ENCODE measurements around the gene NIN. TPM values are rescaled to one million over a fixed set of nuclear protein-coding genes. Genes with fewer than 3 reads are reported as not detected.

Gene NIN
- total RNA-seq: 39.5 TPM

DNA sequence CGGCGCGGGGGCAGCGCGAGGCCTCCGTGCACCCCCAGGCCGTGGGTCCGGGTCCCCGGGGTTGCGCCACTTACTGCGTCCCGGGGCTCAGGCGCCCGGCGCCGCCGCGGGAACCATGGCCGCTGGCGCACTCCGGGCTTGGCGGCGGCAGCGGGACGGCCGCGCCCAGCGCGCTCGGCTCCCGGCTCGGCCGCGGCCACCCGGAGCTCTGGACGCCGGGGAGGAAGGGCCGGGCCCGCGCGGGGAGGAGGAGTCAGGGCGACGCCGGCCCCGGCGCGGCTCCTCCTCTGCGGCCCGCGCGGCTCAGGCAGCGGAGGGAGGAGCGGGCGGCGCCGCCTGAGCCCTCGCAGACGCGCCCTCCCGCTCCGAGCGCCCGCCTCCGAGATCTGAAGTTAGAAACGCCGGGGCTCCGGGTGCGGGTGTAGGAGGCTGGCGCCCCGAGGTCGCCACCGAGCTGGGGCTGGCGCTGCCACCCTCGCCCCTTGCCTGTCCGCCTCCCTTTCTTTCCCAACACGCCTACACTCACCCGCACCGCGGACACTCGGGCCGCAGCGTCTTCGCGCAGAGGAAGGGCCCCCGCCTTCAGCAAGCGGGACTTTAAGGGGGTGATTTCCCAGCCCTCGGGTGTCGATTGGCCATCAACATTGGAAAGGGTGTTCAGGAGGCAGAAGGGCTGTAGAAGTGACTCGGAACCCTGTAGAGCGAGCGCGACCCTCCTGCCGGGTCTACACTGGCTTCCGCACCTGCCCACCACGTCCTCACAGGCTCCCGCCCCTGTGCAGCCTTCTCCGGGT, at the start of gene NIN:
NIN (minus strand) TSS at position 231 of the 794 bp plus-strand sequence. CDS start 9,106 bp downstream, outside the sequence.
- DNase-seq (ENCODE audit: low spot score): peak; percentile 72

DNA sequence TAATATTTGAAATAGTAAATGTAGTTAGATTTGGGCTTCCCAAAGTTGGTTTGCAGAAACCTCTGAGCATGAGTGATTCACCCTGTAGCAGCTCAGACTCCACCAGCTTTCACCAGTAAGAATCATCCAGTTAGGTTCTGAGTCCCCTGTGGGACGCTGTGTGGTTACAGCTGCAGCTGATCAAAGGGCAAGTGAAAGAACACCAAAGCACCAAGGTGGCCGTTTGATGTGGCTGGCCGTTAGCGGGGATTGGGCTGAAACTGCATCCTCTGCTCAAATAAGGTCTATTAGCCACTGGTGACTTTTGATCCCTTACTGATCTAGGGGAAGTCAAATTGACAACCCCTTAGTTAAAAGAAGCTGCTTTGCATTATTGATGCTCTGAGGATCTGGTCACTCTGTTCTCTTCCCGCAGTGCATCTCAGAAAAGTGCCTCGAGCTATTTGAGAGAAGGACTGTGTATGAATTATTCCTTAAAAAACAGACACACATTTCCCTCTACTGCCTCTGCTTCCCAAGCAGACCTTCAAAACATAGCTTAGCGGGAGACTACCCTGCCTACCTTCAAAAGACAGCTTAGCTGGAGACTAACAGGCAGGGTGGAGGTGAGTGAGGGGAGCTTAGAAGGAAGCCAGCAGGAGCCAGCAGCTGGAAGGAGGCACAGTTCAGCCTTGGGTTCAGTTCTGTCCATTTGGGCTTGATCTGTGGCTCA, 44.6 kb upstream of the NIN start:
- no peak for DNase-seq (ENCODE audit: low spot score)

- no peak for DNase-seq (ENCODE audit: low spot score)
These were observed 43.8 kb upstream of the NIN start for GRCh38 chr14:50874757-50875156.

DNA sequence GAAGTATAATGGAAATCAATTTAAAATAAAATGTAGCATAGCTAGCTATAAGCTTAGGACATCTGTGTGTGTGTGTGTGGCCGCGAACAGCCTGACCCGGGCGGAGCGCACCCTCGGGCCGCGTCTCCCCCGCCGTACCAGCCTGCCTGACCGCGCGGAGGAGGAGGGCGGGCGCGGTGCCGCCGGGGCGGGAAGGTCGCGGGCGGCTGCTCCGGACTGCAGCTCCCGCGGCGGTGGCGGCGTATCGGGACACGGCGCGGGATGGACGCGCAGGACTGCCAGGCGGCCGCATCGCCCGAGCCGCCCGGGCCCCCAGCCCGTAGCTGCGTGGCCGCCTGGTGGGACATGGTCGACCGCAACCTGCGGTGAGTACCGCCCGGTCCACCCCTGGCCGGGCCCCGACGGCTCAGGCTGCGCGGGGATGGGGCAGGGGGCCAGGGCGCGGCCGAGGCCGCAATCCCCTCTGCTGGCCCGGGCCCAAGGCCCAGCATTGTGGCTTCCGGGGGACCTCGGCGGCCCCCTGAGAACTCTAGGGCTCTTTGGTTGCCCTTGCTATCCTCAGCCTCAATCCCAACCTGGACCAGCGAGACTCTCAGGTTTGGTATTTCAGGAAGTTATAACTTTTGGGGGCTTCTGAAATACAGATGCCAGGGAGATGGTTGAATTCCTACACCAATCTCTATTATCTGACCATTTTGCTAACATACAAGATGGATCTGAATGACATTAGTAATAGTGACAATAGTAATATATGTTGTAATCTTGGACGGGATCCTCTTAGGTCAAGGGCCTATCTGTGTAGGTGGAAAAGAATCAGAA, 41.2 kb upstream of the NIN start, which contains the start of gene ABHD12B:
ABHD12B (plus strand) TSS at position 140 of the 819 bp plus-strand sequence; CDS start at position 262, 122 bp downstream.
- no peak for DNase-seq (ENCODE audit: low spot score)

DNA sequence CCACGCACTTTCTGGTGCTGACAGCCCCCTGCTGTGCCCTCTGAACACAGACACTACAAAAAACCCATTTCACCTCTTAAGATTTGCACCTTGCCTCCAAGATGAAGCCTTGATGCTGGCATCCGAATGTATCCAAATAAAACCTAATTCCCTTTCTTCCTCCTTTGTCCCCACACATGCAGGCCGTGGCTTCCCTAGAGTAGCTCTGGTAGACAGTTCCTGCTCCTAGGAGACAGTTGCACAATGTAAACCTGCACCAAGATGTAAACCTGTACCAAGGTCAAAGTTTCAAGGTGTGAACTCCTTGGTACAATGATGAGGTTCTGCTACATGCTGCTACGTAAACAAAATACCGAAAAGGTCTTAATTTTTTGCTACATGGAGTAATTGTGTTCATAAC, 40.3 kb upstream of the NIN start:
- no peak for DNase-seq (ENCODE audit: low spot score)

GRCh38 chr14:50865391-50866076, 34.6 kb upstream of the NIN start:
- DNase-seq (ENCODE audit: low spot score): no peak

GRCh38 chr14:50864946-50865345, 34.0 kb upstream of the NIN start:
- DNase-seq (ENCODE audit: low spot score): no peak

DNA sequence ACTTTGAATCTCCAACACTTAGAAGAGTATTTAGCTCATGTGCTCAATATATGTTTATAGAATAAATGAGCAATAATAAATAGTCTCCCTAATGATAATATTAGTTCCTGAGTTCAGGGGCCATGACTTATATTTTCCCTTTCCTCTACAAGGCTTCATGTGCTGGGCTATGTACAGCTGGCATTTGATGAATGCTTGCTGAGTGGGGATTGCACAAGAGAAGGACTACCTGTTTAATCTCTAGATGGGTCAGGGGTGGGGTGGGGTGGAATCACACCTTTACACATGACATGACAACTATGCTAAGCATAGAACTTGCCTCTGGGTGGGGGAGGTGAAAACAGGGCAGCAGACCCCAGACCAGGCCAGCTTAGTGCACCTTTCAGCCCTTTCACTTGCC, 33.3 kb upstream of the NIN start:
- DNase-seq (ENCODE audit: low spot score): no peak

DNA sequence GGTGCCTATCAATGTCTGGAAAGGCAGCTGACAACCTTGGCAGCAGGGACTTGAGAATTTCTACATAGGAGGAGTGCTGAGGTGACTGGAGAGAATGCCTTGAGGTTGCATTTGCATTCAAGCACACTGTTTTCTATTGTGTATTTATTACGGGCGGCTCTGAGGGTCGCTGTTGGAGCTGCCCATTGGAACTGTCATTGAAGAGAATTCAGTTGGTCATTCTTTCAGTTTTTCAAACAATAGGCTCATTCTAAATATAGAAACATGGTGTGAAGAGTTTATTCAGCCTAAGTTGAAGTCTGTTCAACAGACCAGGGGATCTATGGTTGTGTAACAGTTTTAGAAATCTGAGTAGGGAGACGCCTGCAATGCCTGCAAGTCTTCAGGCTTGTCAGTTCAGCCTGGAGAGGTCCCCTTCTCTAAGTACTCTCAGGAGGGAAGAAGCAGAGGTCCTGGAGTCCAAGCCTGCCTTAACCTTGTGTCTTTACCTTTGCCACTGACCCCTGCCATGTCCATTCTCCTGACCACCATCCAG, 31.1 kb upstream of the NIN start:
- no peak for DNase-seq (ENCODE audit: low spot score)

DNA sequence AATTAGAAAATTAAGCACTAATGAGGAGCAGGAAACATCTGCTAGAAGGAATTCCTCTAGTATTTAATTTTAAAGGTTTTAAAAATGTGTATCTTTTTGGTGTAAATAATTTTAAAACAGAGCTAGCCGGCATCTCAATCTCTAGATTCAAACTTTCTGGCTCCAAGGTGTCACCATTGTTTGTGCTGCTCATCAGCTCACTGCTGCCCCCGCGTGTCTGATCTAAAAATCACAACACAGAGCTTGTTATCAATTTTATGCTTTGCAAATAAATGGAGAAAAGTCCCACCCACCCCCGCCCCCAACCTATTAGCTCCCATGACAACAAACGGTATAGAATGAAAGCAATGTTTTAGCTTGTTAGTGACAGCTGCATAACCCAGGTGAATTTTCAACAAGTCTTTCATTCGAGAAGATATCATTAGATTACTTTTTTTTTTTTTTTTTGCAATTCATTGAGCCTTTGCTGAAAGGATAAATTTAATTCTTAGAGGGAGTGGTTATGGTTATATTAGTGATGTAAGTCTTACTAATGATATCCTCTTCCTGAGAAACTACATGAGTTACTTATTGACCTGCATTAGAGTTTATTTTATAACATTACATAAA, 29.6 kb upstream of the NIN start:
- peak; percentile 84 for DNase-seq (ENCODE audit: low spot score)

GRCh38 chr14:50859296-50859624, 28.3 kb upstream of the NIN start:
- no peak for DNase-seq (ENCODE audit: low spot score)

GRCh38 chr14:50856660-50857059, 25.7 kb upstream of the NIN start:
- DNase-seq (ENCODE audit: low spot score): no peak

- DNase-seq (ENCODE audit: low spot score): no peak
These were observed 24.6 kb upstream of the NIN start for GRCh38 chr14:50855558-50855957.

DNA sequence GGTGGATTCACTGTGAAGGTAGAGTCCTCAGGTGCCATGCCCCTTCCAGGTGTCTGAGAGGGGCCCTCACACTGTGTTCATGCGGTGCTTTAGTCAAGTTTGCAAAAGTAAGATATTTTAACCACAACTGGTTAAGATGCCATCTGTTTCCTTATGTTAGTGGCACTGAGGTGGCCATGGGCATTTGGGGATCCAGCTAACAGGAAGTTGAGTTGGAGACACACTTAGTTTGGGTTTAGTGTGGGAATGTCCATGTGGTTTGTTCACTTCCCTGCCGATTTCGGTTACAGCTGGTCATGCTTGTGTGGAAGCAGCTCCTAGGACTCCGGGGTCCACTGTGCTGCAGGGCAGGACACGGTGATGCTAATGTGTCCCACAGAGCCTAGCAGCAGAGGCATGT, 23.6 kb upstream of the NIN start:
- DNase-seq (ENCODE audit: low spot score): no peak

DNA sequence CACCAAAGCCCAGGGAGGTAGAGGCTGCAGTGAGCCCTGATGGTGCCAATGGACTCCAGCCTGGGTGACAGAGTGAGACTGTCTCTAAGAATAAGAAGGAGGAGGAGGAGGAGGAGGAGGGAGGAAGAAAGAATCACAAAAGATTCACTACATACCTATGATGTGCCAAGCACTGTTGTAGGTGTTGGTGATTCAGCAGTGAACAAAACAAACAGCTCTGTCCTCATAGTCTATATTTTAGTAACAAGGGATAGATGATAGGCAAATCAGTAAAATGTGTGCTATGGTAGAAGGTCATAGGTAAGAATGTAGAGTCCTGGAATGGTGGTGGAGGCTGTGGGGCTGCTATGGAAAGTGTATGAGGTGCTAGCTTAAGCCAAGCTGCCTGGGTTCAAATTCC, 22.9 kb upstream of the NIN start:
- no peak for DNase-seq (ENCODE audit: low spot score)

GRCh38 chr14:50846226-50846880, 15.4 kb upstream of the NIN start:
- no peak for DNase-seq (ENCODE audit: low spot score)

DNA sequence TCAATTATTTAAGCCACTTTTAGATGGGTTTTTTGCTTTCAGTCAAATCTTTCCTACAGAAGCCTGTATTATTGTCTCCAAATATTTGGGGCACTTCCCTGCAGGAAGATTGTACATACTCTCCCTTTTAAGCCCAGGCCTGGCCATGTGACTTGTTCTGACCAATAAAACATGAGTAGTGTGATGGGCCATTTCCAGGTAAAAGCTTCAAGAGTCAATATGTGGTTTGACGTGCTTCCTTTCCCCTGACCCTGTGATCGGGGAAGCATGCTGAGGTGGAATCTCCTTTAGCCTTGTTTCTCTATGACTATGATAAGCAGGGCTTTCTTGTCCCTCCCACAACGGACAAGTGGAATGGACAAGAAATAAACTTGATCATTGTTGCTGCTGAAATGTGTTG, 14.2 kb upstream of the NIN start:
- DNase-seq (ENCODE audit: low spot score): no peak

DNA sequence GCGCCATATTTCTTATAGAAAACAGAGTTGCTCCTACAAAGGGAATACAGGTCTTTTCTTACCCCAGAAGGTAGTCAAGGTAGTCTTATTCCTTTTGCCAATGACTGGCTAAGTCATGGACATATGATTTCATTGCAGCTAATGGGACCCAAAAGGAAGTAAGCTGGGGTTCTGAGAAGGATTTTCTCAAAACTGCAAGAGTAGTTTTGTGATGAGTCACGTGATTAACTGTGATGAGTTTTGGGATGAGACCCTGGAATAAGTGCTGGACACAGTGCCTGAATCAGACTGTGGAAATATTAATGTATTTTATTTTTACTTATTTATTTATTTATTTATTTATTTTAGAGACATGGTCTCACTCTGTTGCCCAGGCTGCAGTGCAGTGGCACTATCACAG, 13.4 kb upstream of the NIN start:
- DNase-seq (ENCODE audit: low spot score): no peak

- no peak for DNase-seq (ENCODE audit: low spot score)
These were observed 8.7 kb upstream of the NIN start for GRCh38 chr14:50839691-50840090.

GRCh38 chr14:50839048-50839447, 8.1 kb upstream of the NIN start:
- no peak for DNase-seq (ENCODE audit: low spot score)
